ENCODE results near the gene CDK7. TPM values are rescaled to one million over a fixed set of nuclear protein-coding genes. Genes with fewer than 3 reads are reported as not detected.

The CDK7 gene
- total and polyA plus RNA-seq, 9 of the 15 experiments (the other 6 are each of a cell fraction or from before 2014, with no cell fraction given): 41.7 to 143 (median 65.3) TPM

DNA sequence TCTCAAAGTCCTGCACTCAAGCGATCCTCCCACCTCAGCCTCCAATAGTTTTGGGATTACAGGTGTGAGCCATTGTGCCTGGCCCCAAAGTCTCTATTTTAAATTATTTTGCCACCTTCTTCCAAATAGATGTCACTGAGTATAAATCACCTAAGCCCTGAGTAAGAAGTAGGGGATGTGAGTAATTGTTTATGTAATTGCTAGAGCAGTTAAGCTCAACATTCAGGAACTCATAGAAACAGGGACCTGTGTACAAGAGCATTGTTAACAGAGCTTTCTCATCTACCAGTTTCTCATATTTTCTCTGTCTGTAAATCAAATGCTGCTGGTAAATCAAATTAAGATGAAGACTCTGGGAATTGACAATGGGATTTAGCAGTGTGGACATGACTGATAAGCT, 26.3 kb downstream of the CDK7 start:
- FAIRE-seq (no peak), DNase-seq (ENCODE audit: extremely low read depth in 1 of 4, low spot score in 3 of 4) (no peak), ATAC-seq (no peak)
- intact Hi-C loops (cut with micrococcal nuclease) (no loop called here), in situ Hi-C loops (cut with MboI) (no loop called here)
- BruUV-seq (replicated peaks): no TSS peak
- Histone ChIP-seq H4K20me1 (replicated peaks; ENCODE audit: control insufficient read depth, insufficient read depth, low read length) (no peaks in the 10 kb centered on the region), H3K27ac (ENCODE audit: extremely low read depth, low read depth, low read length) (no peak overlapping the region), H3K27me3 (ENCODE audit: control insufficient read depth in 2 of 2, insufficient read depth in 2 of 2, low read length in 2 of 2) (no peaks in the 10 kb centered on the region), H3K79me2 (ENCODE audit: control insufficient read depth, insufficient read depth, low read length) (no peaks in the 10 kb centered on the region), H3K36me3 (ENCODE audit: control insufficient read depth, insufficient read depth, low read length) (peaks cover 79% of the 10 kb centered on the region), H3K9me1 (ENCODE audit: control insufficient read depth, insufficient read depth, low read length) (no peaks in the 10 kb centered on the region), H3K4me1 (replicated peaks in 1 of 2; ENCODE audit: control insufficient read depth in 2 of 2, insufficient read depth in 2 of 2, low read length in 2 of 2) (no peaks in the 10 kb centered on the region), H2AFZ (ENCODE audit: low read depth, low read length) (no peak overlapping the region), H3K9ac (ENCODE audit: insufficient read depth in 1 of 2, low read depth in 2 of 2, low read length in 2 of 2) (no peak overlapping the region), H3K4me3 (no peak overlapping the region), H3K4me2 (ENCODE audit: insufficient read depth, low read length) (no peak overlapping the region), H3K9me3 (replicated peaks; ENCODE audit: control insufficient read depth, insufficient read depth, low read depth, low read length) (no peaks in the 10 kb centered on the region)
- 89% methylated on average over 1 of the region's 1 CpG for WGBS (ENCODE audit: insufficient coverage, low coverage, missing lambda C conversion rate)
- TF ChIP-seq, protein P1, sequence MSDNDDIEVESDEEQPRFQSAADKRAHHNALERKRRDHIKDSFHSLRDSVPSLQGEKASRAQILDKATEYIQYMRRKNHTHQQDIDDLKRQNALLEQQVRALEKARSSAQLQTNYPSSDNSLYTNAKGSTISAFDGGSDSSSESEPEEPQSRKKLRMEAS (CRISPR knock-in tag; IDR thresholded peaks at IDR 0.05): no peak
- no peak for TF ChIP-seq ZNF134 (CRISPR knock-in tag; conservative IDR thresholded peaks at IDR 0.05)
- TF ChIP-seq BRD9 (IDR thresholded peaks at IDR 0.05; ENCODE audit: low read depth, partially characterized antibody): no peak
- no peak for TF ChIP-seq CXXC5 (CRISPR knock-in tag; IDR thresholded peaks at IDR 0.05)
- TF ChIP-seq MIER1 (IDR thresholded peaks at IDR 0.05; ENCODE audit: low read depth): no peak
- TF ChIP-seq, protein P2, sequence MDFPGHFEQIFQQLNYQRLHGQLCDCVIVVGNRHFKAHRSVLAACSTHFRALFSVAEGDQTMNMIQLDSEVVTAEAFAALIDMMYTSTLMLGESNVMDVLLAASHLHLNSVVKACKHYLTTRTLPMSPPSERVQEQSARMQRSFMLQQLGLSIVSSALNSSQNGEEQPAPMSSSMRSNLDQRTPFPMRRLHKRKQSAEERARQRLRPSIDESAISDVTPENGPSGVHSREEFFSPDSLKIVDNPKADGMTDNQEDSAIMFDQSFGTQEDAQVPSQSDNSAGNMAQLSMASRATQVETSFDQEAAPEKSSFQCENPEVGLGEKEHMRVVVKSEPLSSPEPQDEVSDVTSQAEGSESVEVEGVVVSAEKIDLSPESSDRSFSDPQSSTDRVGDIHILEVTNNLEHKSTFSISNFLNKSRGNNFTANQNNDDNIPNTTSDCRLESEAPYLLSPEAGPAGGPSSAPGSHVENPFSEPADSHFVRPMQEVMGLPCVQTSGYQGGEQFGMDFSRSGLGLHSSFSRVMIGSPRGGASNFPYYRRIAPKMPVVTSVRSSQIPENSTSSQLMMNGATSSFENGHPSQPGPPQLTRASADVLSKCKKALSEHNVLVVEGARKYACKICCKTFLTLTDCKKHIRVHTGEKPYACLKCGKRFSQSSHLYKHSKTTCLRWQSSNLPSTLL (IDR thresholded peaks at IDR 0.05): no peak
- no peak for TF ChIP-seq PHB (CRISPR knock-in tag; IDR thresholded peaks at IDR 0.05)
- no peak for TF ChIP-seq PPARD (CRISPR knock-in tag; IDR thresholded peaks at IDR 0.05)
- no peak for TF ChIP-seq FOXK2 (conservative IDR thresholded peaks at IDR 0.05 in 1 of 2, IDR thresholded peaks at IDR 0.05 in 1 of 2; ENCODE audit: low read depth in 2 of 2)
- TF ChIP-seq, protein P3, sequence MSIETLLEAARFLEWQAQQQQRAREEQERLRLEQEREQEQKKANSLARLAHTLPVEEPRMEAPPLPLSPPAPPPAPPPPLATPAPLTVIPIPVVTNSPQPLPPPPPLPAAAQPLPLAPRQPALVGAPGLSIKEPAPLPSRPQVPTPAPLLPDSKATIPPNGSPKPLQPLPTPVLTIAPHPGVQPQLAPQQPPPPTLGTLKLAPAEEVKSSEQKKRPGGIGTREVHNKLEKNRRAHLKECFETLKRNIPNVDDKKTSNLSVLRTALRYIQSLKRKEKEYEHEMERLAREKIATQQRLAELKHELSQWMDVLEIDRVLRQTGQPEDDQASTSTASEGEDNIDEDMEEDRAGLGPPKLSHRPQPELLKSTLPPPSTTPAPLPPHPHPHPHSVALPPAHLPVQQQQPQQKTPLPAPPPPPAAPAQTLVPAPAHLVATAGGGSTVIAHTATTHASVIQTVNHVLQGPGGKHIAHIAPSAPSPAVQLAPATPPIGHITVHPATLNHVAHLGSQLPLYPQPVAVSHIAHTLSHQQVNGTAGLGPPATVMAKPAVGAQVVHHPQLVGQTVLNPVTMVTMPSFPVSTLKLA (conservative IDR thresholded peaks at IDR 0.05): no peak
- TF ChIP-seq SIN3A (IDR thresholded peaks at IDR 0.05; ENCODE audit: borderline replicate concordance in 2 of 2, control insufficient read depth in 1 of 2, low read depth in 2 of 2, low read length in 2 of 2): no peak
- CTCF ChIA-PET (ENCODE audit: low intra/inter-chr PET ratio): no interaction called here
- POLR2A ChIA-PET: interaction anchor here (0.5 to 1.0 kb wide), 2 partner anchors 11 to 36 kb away, joined by 3 to 4 read pairs; no protein-coding TSS in a partner anchor

Measured in K562 (cell line).